CD4-positive, alpha-beta T cell (primary cell): ENCODE measurements around the gene CDH2. TPM values are rescaled to one million over a fixed set of nuclear protein-coding genes. Genes with fewer than 3 reads are reported as not detected.
"Not testable (repeated sequence)": the region's sequence is repeated elsewhere in the genome, so short reads cannot be mapped to it uniquely, and the experiment has no call there.

Experiments used
- ATAC-seq: fragments of 200-7000 bp; cut with Tn5 transposase; one replicate; pipeline ENCODE4 v1.10.0; 2022; ENCODE audit warnings: mild to moderate bottlenecking; ENCODE audit not compliant: poor library complexity
- CTCF ChIA-PET: fragments of 350-600 bp; sonication (Branson Sonifier 250); formaldehyde crosslinking; loops from one replicate; lab custom pipeline; 2021; ENCODE audit warnings: antibody characterized with exemption, inconsistent platforms; lab: Charles Lee
- POLR2A ChIA-PET: fragments of 350-600 bp; sonication (Branson Sonifier 250); formaldehyde crosslinking; loops from one replicate; lab custom pipeline; 2021; ENCODE audit warnings: antibody characterized with exemption, inconsistent platforms; lab: Charles Lee
- DNase-seq, 14 experiments: peaks; one replicate each; pipeline ENCODE4 v3.0.0-alpha.2; 2013 to 2020; ENCODE audit warnings: mixed read lengths in 2 of 14
- H3K27ac ChIP-seq, 2 donors: one replicate each; pipeline versions ENCODE4 v1.5.1 to v1.7.0; 2013; ENCODE audit warnings: low read length in 2 of 2, low read depth in 1 of 2, mild to moderate bottlenecking in 1 of 2
- H3K27me3 ChIP-seq, 2 experiments: 1 replicate in 1 of 2; 2 replicates in 1 of 2; pipeline versions ENCODE4 v1.6.1 to v1.7.0; 2013; ENCODE audit warnings: low read length in 2 of 2, control low read depth in 1 of 2, mild to moderate bottlenecking in 1 of 2, moderate library complexity in 1 of 2; ENCODE audit not compliant: insufficient read depth in 2 of 2, control insufficient read depth in 1 of 2
- H3K36me3 ChIP-seq: one replicate; pipeline ENCODE4 v1.6.1; 2013; ENCODE audit warnings: low read length, control low read depth; ENCODE audit not compliant: insufficient read depth
- H3K4me1 ChIP-seq: one replicate; pipeline ENCODE4 v1.6.1; 2013; ENCODE audit warnings: low read length, control low read depth; ENCODE audit not compliant: insufficient read depth
- H3K4me3 ChIP-seq: one replicate; pipeline ENCODE4 v1.5.1; 2013; ENCODE audit warnings: mild to moderate bottlenecking, low read length, moderate library complexity
- H3K9me3 ChIP-seq, 2 experiments: 1 replicate in 1 of 2; 2 replicates in 1 of 2; pipeline versions ENCODE4 v1.6.1 to v1.7.0; 2013; ENCODE audit warnings: low read length in 2 of 2, mild to moderate bottlenecking in 2 of 2, control low read depth in 1 of 2, moderate library complexity in 1 of 2; ENCODE audit not compliant: control insufficient read depth in 1 of 2, insufficient read depth in 1 of 2
- H3K27ac Mint-ChIP-seq: one replicate; pipeline ENCODE4 v1.8.0; 2020; ENCODE audit warnings: mixed read lengths
- H3K27me3 Mint-ChIP-seq: one replicate; pipeline ENCODE4 v1.8.0; 2021; ENCODE audit warnings: mixed read lengths
- H3K36me3 Mint-ChIP-seq: one replicate; pipeline ENCODE4 v1.8.0; 2021; ENCODE audit warnings: low read depth, mixed read lengths
- H3K4me1 Mint-ChIP-seq: one replicate; pipeline ENCODE4 v1.8.0; 2021; ENCODE audit warnings: low read depth, mixed read lengths
- H3K4me3 Mint-ChIP-seq: one replicate; pipeline ENCODE4 v1.8.0; 2020; ENCODE audit warnings: mild to moderate bottlenecking, mixed read lengths
- H3K9me3 Mint-ChIP-seq: one replicate; pipeline ENCODE4 v1.8.0; 2020; ENCODE audit warnings: mixed read lengths
- CTCF ChIP-seq: fragments of 200-600 bp; IDR thresholded peaks from one replicate; pipeline ENCODE4 v1.8.0; 2022; ENCODE audit warnings: antibody characterized with exemption, mild to moderate bottlenecking
- intact Hi-C, 2 experiments: fragments of 100-400 bp; cut with DNase I in 1 of 2; cut with micrococcal nuclease in 1 of 2; formaldehyde crosslinking; loops; one replicate each; pipeline versions ENCODE4 v1.15.1 to v1.9.0; 2023 to 2025; cut with DNase I, micrococcal nuclease
- total RNA-seq, 174 experiments: library from RNA in 2 of 174; stranded (reverse) in 2 of 174; gene quantifications; one replicate each; pipeline ENCODE4 v1.2.3 and lab custom pipeline; 2021 to 2026

CDH2 gene
- total RNA-seq, 2 experiments from 2014 or later, result not detected

GRCh38 chr18:27921904-27922751, 254.8 kb downstream of the CDH2 start:
- no peak for TF ChIP-seq CTCF
- H3K27ac ChIP-seq, result no peak overlapping the region
- H3K4me1 ChIP-seq, result no peaks in the 10 kb centered on the region
- DNase-seq, result no peak
- no peak overlapping the region for H3K4me3 ChIP-seq
- H3K27me3 ChIP-seq, result no peaks in the 10 kb centered on the region
- Mint-ChIP-seq H3K9me3 (peaks cover 12% of the 10 kb centered on the region), H3K4me1 (no peaks in the 10 kb centered on the region), H3K27ac (no peak overlapping the region), H3K36me3 (no peaks in the 10 kb centered on the region), H3K27me3 (no peaks in the 10 kb centered on the region), H3K4me3 (no peak overlapping the region)
- peaks cover 0 to 8% of the 10 kb centered on the region in 2 experiments for H3K9me3 ChIP-seq
- CTCF ChIA-PET, result interaction anchor here (1.2 kb wide), 1 partner anchor 10 kb away, joined by 3 read pairs; no protein-coding TSS in a partner anchor
- intact Hi-C loops, result no loop called here
- H3K36me3 ChIP-seq, result no peaks in the 10 kb centered on the region
- POLR2A ChIA-PET, result no interaction called here
- no peak for ATAC-seq

GRCh38 chr18:27921392-27921791, 255.5 kb downstream of the CDH2 start:
- Mint-ChIP-seq H3K27ac (no peak overlapping the region), H3K4me1 (no peaks in the 10 kb centered on the region), H3K9me3 (peaks cover 12% of the 10 kb centered on the region), H3K4me3 (no peak overlapping the region), H3K27me3 (no peaks in the 10 kb centered on the region), H3K36me3 (no peaks in the 10 kb centered on the region)
- intact Hi-C loops, result no loop called here
- H3K4me3 ChIP-seq, result no peak overlapping the region
- H3K36me3 ChIP-seq, result no peaks in the 10 kb centered on the region
- H3K4me1 ChIP-seq, result no peaks in the 10 kb centered on the region
- H3K9me3 ChIP-seq, result peaks cover 0 to 8% of the 10 kb centered on the region in 2 experiments
- TF ChIP-seq CTCF, result no peak
- no peak for ATAC-seq
- H3K27me3 ChIP-seq, result no peaks in the 10 kb centered on the region
- H3K27ac ChIP-seq, result no peak overlapping the region
- POLR2A ChIA-PET, result no interaction called here
- CTCF ChIA-PET, result no interaction called here
- DNase-seq, result no peak

GRCh38 chr18:27920836-27921235, 256.1 kb downstream of the CDH2 start:
- Mint-ChIP-seq H3K9me3 (peaks cover 12% of the 10 kb centered on the region), H3K27me3 (no peaks in the 10 kb centered on the region), H3K36me3 (no peaks in the 10 kb centered on the region), H3K4me3 (no peak overlapping the region), H3K4me1 (no peaks in the 10 kb centered on the region), H3K27ac (no peak overlapping the region)
- Histone ChIP-seq H3K4me1 (no peaks in the 10 kb centered on the region), H3K4me3 (no peak overlapping the region), H3K36me3 (no peaks in the 10 kb centered on the region), H3K27me3 (no peaks in the 10 kb centered on the region), H3K27ac (no peak overlapping the region), H3K9me3 (peaks cover 0 to 8% of the 10 kb centered on the region in 2 experiments)
- ChIA-PET CTCF (no interaction called here), POLR2A (no interaction called here)
- TF ChIP-seq CTCF, result no peak
- intact Hi-C loops, result no loop called here
- no peak for DNase-seq
- no peak for ATAC-seq

- DNase-seq, H3K4me1 Mint-ChIP-seq, H3K9me3 ChIP-seq, H3K27me3 Mint-ChIP-seq, CTCF ChIA-PET, intact Hi-C loops, H3K36me3 Mint-ChIP-seq, H3K4me1 ChIP-seq, H3K27ac ChIP-seq, H3K4me3 Mint-ChIP-seq, H3K27me3 ChIP-seq, H3K27ac Mint-ChIP-seq, H3K4me3 ChIP-seq, POLR2A ChIA-PET, H3K36me3 ChIP-seq, ATAC-seq: not testable (repeated sequence)
- H3K9me3 Mint-ChIP-seq, result peaks cover 24% of the 10 kb centered on the region
Measured at GRCh38 chr18:27906189-27906588, 270.7 kb downstream of the CDH2 start.
